K562 (cell line): Measurements from ENCODE around the gene SGPP1. TPM values are rescaled to one million over a fixed set of nuclear protein-coding genes. Genes with fewer than 3 reads are reported as not detected.

Experiments used
- ATF6 ChIP-seq: sonication (generic); formaldehyde crosslinking; IDR thresholded peaks from 2 replicates; pipeline ENCODE4 v1.4.0; 2020; ENCODE audit warnings: mild to moderate bottlenecking, missing genetic modification reagents
- CBFB ChIP-seq: sonication (generic); formaldehyde crosslinking; IDR thresholded peaks from 2 replicates; pipeline ENCODE4 v1.4.0; 2020; ENCODE audit warnings: mild to moderate bottlenecking, missing genetic modification reagents
- CBX1 ChIP-seq: sonication (generic); IDR thresholded peaks from 2 replicates; pipeline ENCODE4 v1.6.1; 2016; ENCODE audit warnings: antibody characterized with exemption, low read depth, mild to moderate bottlenecking
- ESRRB ChIP-seq: fragments of 250-450 bp; sonication (Bioruptor Pico); IDR thresholded peaks from 2 replicates; pipeline ENCODE4 v1.5.0; 2020; ENCODE audit warnings: mild to moderate bottlenecking, moderate library complexity, borderline replicate concordance
- GABPB1 ChIP-seq: sonication (generic); formaldehyde crosslinking; IDR thresholded peaks from 2 replicates; pipeline ENCODE4 v1.8.0; 2022; ENCODE audit warnings: mild to moderate bottlenecking, missing genetic modification reagents
- HNRNPH1 ChIP-seq: fragments of 200-400 bp; formaldehyde crosslinking; optimal IDR thresholded peaks from 2 replicates; pipeline ENCODE3; 2017; ENCODE audit warnings: low read depth, mild to moderate bottlenecking, low read length, moderate library complexity
- MAZ ChIP-seq, 2 experiments: fragments of 450-650 bp in 1 of 2; sonication (generic) in 1 of 2; formaldehyde crosslinking; IDR thresholded peaks in 1 of 2; conservative IDR thresholded peaks in 1 of 2; 2 replicates each; pipeline versions ENCODE4 v1.4.0 to v1.5.0; 2020; ENCODE audit warnings: mild to moderate bottlenecking in 1 of 2, missing genetic modification reagents in 1 of 2
- MTA2 ChIP-seq: fragments of 450-650 bp; IDR thresholded peaks from 2 replicates; pipeline ENCODE4 v1.6.1; 2016; ENCODE audit warnings: low read depth
- POLR2AphosphoS5 ChIP-seq: IDR thresholded peaks from 2 replicates; pipeline ENCODE4 v1.6.1; 2011; ENCODE audit warnings: mild to moderate bottlenecking, low read depth, low read length, moderate library complexity; ENCODE audit not compliant: control insufficient read depth, insufficient read depth
- RBM17 ChIP-seq: fragments of 200-400 bp; formaldehyde crosslinking; IDR thresholded peaks from 2 replicates; pipeline ENCODE4 v1.6.1; 2017; ENCODE audit warnings: low read depth, mild to moderate bottlenecking, low read length, borderline replicate concordance
- SAFB ChIP-seq: fragments of 200-400 bp; formaldehyde crosslinking; IDR thresholded peaks from 2 replicates; pipeline ENCODE4 v1.6.1; 2017; ENCODE audit warnings: low read depth, low read length, borderline replicate concordance
- TRIM24 ChIP-seq, 2 experiments: fragments of 450-650 bp; IDR thresholded peaks; 2 replicates each; pipeline ENCODE4 v1.6.1; 2016
- ZNF197 ChIP-seq: fragments of 200-800 bp; sonication (Bioruptor generic); IDR thresholded peaks from 2 replicates; pipeline ENCODE4 v1.6.1; 2016; ENCODE audit warnings: low read depth, missing genetic modification characterization, missing compliant biosample characterization
- ZNF239 ChIP-seq: fragments of 250-450 bp; sonication (Bioruptor Pico); IDR thresholded peaks from 2 replicates; pipeline ENCODE4 v1.4.0; 2020; ENCODE audit warnings: mild to moderate bottlenecking
- ZNF778 ChIP-seq: fragments of 450-650 bp; formaldehyde crosslinking; IDR thresholded peaks from 2 replicates; pipeline ENCODE4 v1.4.0; 2020; ENCODE audit warnings: mild to moderate bottlenecking, moderate library complexity
- ZNF79 ChIP-seq: fragments of 250-450 bp; sonication (Bioruptor Pico); IDR thresholded peaks from 2 replicates; pipeline ENCODE4 v1.4.0; 2020; ENCODE audit warnings: low read depth, mild to moderate bottlenecking, moderate library complexity
- polyA plus RNA-seq, 8 experiments: library from polyadenylated mRNA; depleted of rRNA in 4 of 8; stranded (reverse) in 5 of 8; unstranded in 3 of 8; fragments of >200 nt; fragmentation: Nextera tagmentation in 2 of 8; fragmentation: Illumina TruSeq in 1 of 8; extraction: Ambion mirVana in 2 of 8; extraction: Trizol in 1 of 8; gene quantifications; 2 replicates each; pipeline versions ENCODE4 v1.2.1 to v1.2.3, GENCODE V29; 2011 to 2014; ENCODE audit warnings: inconsistent platforms in 1 of 8, missing spikeins in 1 of 8
- total RNA-seq, 7 experiments: library from RNA; depleted of rRNA in 6 of 7; stranded (reverse); fragments of >200 nt in 6 of 7; fragmentation: Illumina TruSeq in 2 of 7; extraction: Trizol in 2 of 7; gene quantifications; 2 replicates each; pipeline versions ENCODE4 v1.2.1 to v1.2.3, GENCODE V29; 2011 to 2021; ENCODE audit warnings: low replicate concordance in 1 of 7

Gene SGPP1
- total and polyA plus RNA-seq, 9 of the 15 experiments (the other 6 are each of a cell fraction or from before 2014, with no cell fraction given), result 2.2 to 7.3 (median 5.6) TPM

DNA sequence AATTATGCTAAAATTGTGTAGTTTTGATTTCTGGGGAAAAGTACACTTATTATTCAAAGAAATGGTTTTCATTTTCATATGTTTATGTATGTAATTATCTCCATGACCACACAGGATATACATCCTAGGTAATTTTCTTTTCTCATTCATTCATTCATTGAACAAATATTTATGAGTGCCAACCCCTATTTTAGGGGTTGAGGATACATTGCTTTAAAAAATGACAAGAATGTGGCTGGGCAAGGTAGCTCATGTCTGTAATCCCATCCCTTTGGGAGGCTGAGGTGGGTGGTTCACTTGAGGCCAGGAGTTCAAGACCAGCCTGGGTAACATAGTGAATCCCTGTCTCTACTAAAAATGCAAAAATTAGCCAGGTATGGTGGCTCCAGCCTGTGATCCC lies 40.9 kb downstream of the SGPP1 start (continued):
- TF ChIP-seq POLR2AphosphoS5, result no peak
- no peak for TF ChIP-seq ZNF239
- TF ChIP-seq TRIM24 (IDR thresholded peaks at IDR 0.05), result no peak
- TF ChIP-seq ZNF197 (CRISPR knock-in tag), result no peak
- no peak for TF ChIP-seq MAZ (CRISPR knock-in tag; conservative IDR thresholded peaks at IDR 0.05 in 1 of 2, IDR thresholded peaks at IDR 0.05 in 1 of 2)
- no peak for TF ChIP-seq ZNF79 (CRISPR knock-in tag)
- TF ChIP-seq SAFB, result no peak
- TF ChIP-seq ESRRB, result no peak
- no peak for TF ChIP-seq MTA2
- TF ChIP-seq CBX1, result no peak
- no peak for TF ChIP-seq RBM17
- TF ChIP-seq HNRNPH1, result no peak
- TF ChIP-seq ZNF778 (CRISPR knock-in tag), result no peak
- no peak for TF ChIP-seq ATF6 (CRISPR knock-in tag)
- no peak for TF ChIP-seq GABPB1 (CRISPR knock-in tag)
- TF ChIP-seq CBFB (CRISPR knock-in tag), result no peak
